NOMO-1 (cell line): ENCODE results near the gene EGFL7.

Experiments
- DNase-seq, 2 experiments: peaks; one replicate each; lab custom pipeline; 2025; ENCODE audit not compliant: unreplicated experiment in 2 of 2; lab: John Stamatoyannopoulos, UW

The EGFL7 gene

DNA sequence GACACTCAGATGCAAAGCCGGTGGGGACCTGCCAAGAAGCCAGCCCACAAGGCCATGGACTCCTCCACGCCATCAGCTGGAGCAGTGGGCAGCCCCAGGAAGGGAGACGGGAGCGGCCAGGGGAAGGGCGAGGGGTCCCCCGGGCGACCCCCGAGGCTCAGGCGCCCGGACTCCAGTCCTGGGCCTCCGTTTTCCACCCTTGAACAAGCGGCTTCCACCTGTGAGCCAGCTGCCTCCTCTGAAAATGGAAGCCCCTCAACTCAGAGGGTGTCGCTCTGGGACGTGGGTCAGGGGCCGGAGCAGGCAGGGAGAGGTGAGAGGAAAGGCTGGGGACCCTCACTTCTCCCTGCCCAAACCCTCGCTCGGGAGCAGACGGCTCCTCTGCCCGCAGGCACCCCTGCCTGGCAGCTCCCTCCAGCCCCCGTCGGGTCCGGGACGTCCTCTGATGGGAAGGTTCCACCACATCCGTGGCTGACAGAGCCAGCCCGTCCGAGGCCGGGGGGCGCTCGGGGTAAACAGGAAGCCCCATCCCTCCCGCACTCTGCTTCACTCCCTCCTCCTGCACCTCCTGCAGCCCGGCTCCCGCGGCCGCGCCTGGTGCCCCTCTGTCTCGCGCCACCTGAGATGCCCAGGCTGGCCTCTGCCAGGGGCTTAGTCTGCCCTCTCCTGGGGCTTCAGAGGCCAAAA, 3.7 kb upstream of the EGFL7 start:
- DNase-seq: no peak

DNA sequence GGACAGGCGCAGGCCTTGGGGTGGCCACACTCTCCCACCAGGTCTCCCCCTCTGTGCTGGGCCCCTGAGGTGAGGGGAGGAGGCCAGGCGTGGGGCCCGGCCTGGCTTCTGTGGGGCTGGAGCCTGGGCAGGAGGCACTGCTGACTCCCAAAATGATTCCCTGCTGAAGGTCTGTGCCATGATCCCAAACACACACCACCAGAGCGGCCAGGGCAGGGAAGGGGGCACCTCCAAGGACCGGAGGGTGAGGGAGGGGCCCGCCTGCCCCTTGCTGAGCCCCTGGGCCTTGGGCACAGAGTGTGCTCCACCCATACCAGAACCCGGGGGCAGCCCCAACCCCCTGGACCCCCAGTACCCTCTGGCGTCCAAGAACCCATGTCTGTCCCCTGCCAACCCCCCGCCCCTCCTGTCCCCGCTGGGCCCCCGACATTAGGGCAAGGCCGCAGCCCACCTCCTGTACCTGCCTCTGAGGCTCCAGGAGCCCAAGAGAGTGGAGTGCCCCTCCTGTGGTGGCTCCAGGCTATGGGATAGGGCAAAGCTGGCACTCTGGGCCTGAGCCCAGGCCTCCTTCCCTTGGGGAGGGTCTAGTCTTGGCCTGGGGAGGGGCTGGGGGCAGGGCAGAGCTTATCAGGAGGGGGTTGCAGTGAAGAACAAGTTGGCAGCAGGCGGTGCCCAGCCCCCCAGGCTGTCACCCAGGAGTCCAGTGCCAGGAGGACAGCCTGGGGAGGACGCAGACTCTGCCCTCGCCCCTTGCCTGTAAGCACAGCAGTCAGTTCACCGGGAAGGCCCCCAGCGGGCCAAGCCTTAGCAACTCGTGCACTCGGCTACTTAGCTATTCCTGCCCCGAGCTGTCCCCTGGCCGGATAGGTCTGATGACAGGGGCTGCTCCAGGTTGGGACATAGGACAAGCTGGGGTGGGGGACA, 2.6 kb upstream of the EGFL7 start:
- no peak for DNase-seq

DNA sequence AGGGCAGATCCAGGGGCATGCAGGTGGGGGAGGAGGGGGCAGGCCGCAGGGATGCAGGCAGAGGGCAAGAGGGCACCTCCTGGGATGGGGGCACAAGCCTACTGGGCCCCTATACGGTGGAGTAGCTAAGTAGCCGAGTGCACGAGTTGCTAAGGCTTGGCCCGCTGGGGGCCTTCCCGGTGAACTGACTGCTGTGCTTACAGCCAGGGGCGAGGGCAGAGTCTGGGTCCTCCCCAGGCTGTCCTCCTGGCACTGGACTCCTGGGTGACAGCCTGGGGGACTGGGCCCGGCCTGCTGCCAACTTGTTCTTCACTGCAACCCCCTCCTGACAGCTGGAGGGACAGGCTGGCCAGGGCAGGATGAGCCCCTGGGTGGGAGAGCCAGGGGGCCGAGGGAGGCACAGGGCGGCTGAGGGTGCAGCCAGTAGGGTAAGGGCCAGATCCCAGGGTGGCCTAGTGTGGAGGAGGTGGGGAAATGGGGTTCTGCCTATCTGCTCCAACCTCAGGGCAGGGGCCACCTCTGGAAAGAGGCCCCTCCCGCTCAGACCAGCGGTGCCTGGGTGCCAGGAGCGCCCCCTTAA, 1.7 kb upstream of the EGFL7 start:
- DNase-seq: no peak

DNA sequence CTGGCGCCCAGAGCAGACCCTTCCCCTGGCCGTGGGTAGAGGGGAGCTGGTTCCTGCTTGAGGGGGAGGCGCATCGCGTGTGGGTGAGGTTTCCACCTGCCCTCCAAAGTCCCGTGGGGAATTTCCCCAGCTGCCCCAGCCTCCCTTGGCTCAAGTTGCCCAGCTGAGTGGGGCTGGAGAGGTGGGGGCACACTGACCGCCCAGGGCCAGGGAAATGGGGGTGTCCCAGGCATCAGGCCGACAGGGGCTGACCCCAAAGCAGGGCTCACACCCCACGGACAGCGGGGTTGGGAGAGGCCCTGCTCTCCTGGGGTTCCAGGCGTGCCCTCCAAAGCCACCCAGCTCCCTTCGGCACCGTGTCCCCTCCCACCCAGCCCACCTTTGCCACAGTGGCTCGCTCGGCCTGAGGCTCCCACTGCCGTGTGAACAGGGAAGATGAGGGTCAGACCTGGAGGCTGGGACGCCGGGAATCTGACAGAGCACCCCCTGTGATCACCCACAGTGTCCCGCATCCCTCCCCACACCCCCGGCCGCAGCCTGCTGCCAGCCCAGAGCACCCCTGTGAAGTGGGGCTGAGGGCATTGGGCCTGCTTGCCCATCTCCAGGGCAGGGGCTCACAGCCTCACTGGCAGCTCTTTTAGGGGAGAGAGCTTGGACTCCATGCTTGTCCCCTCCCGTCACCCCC, 933 bp upstream of the EGFL7 start:
- DNase-seq: no peak

DNA sequence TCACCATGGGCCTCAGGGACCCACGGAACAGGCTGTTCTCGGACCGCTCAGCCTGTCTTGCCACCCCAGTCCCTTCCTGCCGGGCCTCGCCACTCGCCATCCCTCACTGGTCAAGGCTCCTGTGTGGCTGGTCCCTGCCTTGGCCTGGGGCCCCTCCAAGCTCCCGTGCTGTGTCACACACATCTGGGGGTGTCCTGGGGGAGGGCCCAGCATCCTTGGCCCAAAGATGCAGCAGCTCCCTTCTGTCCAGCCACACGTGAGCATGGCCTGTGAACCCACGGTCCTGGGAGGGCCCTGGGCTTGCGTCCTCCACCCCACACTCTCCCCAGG, 425 bp upstream of the EGFL7 start:
- no peak for DNase-seq

DNA sequence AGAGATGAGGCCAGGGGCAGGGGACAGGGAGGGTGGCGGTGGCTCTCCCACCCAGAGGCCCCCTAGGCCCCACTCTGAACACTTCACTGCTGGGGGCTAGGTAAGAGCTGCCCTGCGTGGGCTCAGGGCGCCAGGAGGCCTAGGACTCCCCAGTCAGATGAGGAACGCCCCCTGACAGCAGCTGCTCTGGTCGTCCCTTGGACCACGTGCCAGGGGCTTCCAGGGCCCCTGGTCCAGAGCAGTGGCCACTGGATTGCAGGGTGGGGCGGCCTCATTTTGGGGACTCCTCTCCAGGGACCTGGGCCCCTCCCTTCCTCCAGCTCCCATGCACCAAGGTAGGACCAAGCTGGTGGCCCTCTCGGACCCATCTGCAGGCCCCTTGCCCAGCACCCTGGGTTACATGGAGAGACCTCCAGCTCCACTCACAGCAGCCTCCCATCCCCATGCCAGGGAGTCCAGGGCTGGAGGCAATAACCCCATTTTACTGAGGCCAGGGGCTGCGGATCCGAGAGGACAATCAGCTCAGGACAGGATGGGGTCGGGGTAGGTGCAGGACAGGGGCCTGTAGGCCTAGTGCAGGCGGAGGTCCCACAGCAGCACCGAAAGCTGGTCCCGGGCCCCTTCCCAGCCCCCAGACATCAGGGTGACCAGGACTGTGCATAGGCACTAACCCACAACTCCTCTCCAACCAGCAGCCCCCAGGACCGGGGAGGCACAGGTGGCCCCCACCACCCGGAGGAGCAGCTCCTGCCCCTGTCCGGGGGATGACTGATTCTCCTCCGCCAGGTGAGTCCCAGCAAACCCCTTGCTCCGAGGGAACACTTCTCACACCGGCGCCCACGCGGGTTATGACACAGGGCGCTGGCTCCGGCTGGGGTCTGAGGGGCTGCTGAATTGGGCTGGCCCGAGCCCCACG, 1.5 kb downstream of the EGFL7 start:
- DNase-seq: no peak

DNA sequence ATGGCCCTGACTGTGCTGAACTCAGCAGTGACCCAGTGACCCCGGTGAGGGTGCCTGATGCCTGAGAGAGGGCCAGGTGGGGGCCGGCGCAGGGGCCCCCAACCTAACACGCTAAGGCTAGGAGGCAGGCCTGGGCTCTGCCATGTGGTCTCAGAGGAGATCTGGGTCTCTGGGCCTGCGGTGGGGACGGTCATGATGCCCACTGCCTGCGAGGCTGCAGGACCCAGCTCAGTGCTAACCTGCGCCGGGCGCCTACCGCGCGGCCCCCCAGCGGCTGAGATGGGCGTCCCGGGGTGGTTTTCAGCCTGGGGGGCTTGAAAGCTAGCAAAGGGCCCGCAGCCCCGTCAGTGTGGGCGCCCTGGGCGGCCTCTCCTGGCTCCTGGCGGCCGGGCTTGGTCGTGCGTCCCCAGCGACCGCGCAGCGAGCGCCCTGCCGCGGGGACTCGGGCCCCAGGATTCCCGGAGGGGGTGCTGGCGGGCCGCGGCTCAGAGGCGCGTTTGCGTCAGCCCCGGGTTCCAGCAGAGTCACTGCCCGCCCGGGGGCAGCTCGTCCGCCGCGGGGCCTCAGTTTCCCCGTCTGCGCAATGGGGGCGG, 2.5 kb downstream of the EGFL7 start:
- DNase-seq: peak; percentile 64 to 77

DNA sequence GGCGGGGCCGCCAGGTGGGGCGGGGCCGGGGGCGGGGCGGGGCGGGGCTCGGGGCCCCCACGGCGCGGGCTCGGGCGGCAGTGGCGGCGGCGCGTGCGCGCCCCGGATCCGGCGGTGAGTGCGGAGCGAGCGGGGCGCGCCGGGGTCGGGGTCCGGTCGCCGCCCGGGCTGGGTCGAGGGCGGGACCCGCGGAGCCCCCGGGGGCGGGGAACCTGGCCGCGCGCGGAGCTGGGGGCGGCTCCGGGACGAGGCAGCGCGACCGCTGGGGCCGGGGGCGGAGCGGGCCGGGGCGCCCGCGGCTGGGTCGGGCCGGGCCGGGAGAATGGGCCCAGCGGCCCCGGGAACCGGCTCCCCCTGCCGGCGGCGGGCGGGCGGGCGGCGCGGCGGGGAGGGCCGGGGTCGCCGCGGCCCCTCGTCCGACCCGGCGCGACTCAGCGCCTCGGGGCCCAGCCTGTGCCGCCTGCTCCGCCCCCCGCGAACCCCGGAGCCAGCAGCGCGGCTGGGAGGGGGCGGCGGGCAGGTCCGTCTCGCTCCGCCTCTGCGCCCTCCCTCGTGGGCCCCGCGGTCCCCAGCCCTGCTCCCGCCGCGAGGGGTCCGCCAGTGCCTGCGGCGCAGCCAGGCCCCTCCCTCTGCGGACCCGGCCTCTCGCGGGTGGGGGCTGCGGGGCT, 3.1 kb downstream of the EGFL7 start:
- DNase-seq: no peak

DNA sequence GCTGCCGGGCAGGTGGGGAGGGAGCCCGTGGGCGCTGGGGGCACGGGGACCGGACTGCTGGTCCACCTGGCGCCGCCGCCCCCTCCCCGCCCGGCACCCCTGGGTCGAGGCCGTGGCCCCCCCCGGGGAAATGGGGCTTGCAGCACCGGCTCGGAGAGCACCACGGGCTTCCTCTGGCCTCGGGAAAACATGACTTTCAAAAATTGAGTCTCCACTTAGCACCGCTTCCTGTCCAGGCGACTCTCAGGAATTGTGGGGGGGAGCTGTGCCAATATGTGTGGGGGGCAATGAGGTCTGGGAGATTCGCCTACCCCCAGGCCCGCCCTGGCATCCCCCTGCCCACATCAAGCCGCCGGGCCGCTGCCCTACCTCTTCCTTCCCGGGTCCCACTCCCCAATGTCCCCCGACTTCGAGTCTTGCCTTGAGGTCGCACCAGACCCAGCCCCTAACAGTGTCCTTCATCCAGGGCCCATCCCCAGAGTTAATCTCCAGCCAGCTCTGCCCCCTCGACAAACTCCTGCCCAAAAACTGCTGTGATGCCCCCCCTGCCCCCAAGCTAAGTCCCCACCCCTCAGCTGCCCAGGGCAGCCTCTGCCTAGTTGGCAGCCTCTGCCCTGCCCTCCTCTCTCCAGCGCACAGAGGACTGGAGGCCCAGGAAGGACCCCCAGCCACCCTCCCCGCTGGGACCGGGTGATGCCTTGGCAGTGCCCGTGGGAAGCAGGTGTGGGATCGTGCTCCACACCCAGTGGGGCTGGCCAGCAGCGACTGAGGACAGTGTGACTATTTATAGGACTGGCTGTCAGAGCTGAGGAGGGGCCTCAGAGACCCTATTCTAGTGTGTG, 3.9 kb downstream of the EGFL7 start:
- no peak for DNase-seq

DNA sequence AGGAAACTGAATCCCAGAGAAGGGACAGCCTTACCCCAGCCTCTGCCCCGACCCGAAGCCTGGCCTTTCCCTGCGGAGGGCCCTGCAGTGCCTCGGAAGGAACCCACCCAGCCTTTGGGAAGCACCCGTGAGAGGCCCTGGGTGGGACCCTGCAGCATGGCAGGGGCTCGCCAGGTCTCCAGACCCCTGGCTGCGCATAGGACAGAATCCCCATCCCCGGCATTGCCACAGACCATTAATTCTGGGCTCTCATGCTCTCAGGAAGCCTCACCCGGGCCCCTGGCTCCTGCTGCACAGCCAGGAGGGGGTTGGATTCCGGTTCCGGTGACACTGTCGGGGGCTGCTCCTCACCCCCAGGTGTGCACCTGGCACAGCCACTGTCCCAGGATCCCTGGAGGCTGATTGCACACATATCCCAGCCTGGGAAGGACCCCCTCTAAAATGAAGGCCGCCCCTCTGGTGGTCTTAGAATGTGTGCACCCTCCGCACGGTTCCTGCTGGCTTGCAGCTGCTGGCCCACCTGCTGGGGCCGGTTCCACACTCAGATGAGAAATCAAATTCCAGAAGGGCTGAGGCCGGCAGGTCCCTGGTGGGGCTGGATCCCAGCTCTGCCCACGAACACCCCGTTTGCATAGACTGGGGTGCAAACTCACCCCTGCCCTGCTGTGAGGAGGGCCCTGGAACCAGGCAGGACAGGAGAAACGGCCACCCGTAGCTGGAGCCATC, 4.7 kb downstream of the EGFL7 start:
- no peak for DNase-seq

DNA sequence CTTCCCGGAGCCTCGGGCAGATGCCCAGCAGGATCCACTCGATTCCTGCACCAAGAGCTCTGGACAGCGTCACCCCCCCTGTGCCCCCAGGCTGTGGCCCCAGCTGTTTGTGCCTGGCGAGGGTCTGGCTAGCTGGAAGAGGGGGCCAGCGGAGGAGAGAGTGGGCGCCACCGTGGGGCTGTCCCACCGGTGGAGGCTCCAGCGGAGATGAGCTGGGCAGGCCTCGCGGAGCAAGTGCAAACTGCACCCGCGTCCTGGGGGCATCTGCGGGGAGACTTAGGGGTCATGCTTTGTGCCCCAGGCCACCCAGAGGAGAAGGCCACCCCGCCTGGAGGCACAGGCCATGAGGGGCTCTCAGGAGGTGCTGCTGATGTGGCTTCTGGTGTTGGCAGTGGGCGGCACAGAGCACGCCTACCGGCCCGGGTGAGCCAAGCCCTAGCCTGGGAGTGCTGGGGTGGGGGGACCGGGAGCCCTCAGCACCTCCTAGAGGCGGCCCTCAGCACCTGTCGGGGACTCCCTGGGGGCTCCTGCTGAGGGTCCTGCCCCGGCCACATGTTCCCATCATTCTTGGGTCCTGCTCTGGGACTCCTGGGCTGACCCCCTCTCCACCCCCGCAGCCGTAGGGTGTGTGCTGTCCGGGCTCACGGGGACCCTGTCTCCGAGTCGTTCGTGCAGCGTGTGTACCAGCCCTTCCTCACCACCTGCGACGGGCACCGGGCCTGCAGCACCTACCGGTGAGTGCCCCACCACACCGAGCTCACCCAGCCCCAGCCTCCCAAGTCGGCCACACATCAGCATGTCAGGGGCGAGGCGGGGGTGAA, 5.4 kb downstream of the EGFL7 start:
- no peak for DNase-seq

DNA sequence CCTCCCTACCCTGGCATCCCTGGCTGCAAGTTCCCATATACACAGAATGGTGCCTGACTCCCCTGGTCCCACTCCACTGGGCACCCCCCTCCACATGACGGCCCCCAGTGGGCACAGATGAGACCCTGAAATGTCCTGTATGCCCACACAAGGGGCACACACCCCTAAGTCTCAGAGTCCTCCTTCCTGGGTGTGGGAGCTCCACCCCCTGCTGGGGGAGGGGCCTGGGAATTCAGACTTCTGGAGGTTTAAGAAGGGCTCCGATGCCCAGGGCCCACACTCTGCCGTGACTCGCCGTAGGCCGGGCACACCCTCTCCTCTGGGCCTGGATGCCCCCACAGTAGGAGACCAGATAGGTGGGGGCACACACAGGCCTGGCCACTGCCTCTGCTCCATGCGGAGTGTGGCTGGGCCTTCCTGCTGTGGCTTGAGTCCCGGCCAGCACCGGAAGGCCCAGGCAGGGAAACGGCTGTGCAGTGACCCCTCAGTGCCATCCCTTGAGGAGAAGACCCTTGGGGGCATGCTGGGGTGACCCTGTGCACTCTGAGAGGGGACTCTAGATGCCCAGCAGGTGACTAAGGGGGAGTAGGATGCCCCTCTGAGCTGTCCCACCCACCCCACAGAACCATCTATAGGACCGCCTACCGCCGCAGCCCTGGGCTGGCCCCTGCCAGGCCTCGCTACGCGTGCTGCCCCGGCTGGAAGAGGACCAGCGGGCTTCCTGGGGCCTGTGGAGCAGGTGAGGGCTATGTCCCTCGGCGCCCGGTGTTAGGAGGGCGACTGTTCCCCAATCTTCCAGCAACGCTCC, 6.5 kb downstream of the EGFL7 start:
- DNase-seq: no peak

DNA sequence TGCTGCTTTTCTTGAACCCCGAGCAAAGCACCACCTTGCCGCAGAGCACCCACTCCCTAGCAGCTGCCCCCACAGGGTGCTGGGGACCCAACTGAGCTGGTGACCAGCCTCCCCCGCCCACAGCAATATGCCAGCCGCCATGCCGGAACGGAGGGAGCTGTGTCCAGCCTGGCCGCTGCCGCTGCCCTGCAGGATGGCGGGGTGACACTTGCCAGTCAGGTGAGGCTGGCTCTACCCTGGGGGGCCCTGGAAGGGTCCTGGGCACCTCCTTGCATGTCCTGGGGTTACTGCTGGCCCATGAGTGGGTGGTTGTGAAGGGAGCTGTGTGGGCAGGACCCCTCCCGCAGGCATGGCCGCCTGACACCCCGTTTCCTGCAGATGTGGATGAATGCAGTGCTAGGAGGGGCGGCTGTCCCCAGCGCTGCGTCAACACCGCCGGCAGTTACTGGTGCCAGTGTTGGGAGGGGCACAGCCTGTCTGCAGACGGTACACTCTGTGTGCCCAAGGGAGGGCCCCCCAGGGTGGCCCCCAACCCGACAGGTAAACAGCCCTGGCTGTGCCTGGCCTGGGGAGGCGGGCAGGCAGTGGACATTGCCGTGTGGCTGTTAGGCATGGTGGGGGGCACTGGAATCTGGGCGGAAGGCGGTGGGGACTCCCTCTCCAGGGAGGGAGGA, 7.2 kb downstream of the EGFL7 start:
- no peak for DNase-seq

DNA sequence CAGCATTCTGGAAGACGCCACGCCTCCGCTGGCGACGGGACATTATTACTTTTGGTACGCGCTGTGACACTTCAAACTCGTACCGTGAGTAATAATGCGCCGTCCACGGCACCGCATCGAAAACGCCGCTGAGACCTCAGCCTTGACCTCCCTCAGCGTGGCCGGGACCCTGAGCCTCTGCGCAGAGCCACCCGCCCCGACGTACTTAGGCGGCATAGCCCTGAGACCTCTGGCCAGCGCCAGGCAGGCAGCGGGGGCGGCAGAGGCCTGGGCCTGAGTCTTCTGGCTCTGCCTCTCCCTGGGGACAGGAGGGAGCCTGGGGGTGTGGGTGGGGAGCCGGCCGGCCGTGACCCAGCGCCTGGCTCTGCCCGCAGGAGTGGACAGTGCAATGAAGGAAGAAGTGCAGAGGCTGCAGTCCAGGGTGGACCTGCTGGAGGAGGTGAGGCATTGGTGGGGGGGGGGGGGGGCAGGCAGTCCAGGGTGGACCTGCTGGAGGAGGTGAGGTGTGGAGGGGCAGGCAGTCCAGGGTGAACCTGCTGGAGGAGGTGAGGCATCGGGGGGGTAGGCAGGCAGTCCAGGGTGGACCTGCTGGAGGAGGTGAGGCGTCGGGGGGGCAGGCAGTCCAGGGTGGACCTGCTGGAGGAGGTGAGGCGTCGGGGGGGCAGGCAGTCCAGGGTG, 8.0 kb downstream of the EGFL7 start:
- no peak for DNase-seq

DNA sequence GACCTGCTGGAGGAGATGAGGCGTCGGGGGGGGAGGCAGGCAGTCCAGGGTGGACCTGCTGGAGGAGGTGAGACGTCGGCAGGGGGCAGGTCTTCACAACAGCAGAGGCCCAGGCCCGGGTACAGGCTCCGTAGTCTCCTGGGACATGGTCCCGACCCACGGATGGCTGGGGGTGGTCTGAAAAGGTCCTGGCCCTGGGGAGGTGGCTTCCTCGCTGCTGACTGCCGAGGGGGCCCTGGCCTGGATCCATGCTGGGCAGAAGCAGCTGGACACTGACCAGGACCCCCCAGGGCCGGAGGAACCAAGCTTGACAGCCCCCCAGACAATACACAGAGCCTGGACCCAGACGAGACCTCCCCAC, 8.5 kb downstream of the EGFL7 start:
- no peak for DNase-seq
